A549 (cell line): ENCODE results near the gene DNASE1L2. TPM values are rescaled to one million over a fixed set of nuclear protein-coding genes. Genes with fewer than 3 reads are reported as not detected.

Source experiments
- ATAC-seq, 2 experiments: fragments of 200-7000 bp in 1 of 2; fragments of >200 bp in 1 of 2; cut with Nextera tagmentation in 1 of 2; cut with Tn5 transposase in 1 of 2; 3 replicates each; pipeline versions ENCODE4 v1.8.0 to v1.9.1; 2018 to 2020; ENCODE audit warnings: mild to moderate bottlenecking in 1 of 2, moderate library complexity in 1 of 2
- CTCF ChIA-PET: fragments of 300-600 bp; sonication (Branson Sonifier 250); formaldehyde crosslinking; extraction: SDS; loops from one replicate; lab custom pipeline; 2021; ENCODE audit warnings: antibody characterized with exemption, inconsistent platforms; lab: Yijun Ruan, JAX
- POLR2A ChIA-PET: fragments of 350-600 bp; formaldehyde crosslinking; extraction: SDS; loops from one replicate; lab custom pipeline; 2021; ENCODE audit warnings: antibody characterized with exemption, inconsistent platforms; lab: Yijun Ruan, JAX
- DNase-seq, 2 experiments: peaks; one replicate each; pipeline versions ENCODE4 v3.0.0 to v3.0.0-alpha.2; 2011 to 2016; ENCODE audit warnings: low read depth in 1 of 2, low spot score in 1 of 2
- FAIRE-seq: peaks from 2 replicates; lab custom pipeline; 2011; peaks lifted over from hg19 to GRCh38; lab: Jason Lieb, UNC
- H3K27ac ChIP-seq, 2 experiments: fragments of >200 bp; sonication (Bioruptor Twin); formaldehyde crosslinking; 3 replicates each; pipeline ENCODE4 v1.5.1; 2016 to 2017
- H3K4me1 ChIP-seq: fragments of >200 bp; sonication (Bioruptor Twin); formaldehyde crosslinking; 3 replicates; pipeline ENCODE4 v1.6.1; 2016
- H3K4me2 ChIP-seq: fragments of >200 bp; sonication (Bioruptor Twin); formaldehyde crosslinking; 3 replicates; pipeline ENCODE4 v1.6.1; 2016
- H3K4me3 ChIP-seq: fragments of >200 bp; sonication (Bioruptor Twin); formaldehyde crosslinking; 3 replicates; pipeline ENCODE4 v1.5.1; 2016
- H3K9me3 ChIP-seq: fragments of >200 bp; sonication (Bioruptor Twin); formaldehyde crosslinking; 3 replicates; pipeline ENCODE4 v1.6.1; 2016
- FOSB ChIP-seq: fragments of 250-450 bp; sonication (Bioruptor Pico); IDR thresholded peaks from 2 replicates; pipeline ENCODE4 v1.5.0; 2020; ENCODE audit warnings: mild to moderate bottlenecking, moderate library complexity
- HOXA7 ChIP-seq: fragments of 250-450 bp; sonication (Bioruptor Pico); IDR thresholded peaks from 2 replicates; pipeline ENCODE4 v1.5.0; 2020; ENCODE audit warnings: mild to moderate bottlenecking, moderate library complexity
- JUN ChIP-seq, 2 experiments: fragments of >200 bp; sonication (Bioruptor Twin); formaldehyde crosslinking; IDR thresholded peaks; 2 replicates in 1 of 2; 3 replicates in 1 of 2; pipeline ENCODE4 v1.6.1; 2016 to 2017
- KDM5A ChIP-seq: fragments of 200-600 bp; sonication (generic); IDR thresholded peaks from 2 replicates; pipeline ENCODE4 v1.6.1; 2016; ENCODE audit warnings: antibody characterized with exemption, mild to moderate bottlenecking
- MAZ ChIP-seq: fragments of 150-350 bp; IDR thresholded peaks from 2 replicates; pipeline ENCODE4 v1.6.1; 2014; ENCODE audit warnings: antibody characterized with exemption, low read depth, low read length, borderline replicate concordance
- MYC ChIP-seq: IDR thresholded peaks from 2 replicates; pipeline ENCODE4 v1.6.1; 2012; ENCODE audit warnings: mild to moderate bottlenecking, inconsistent platforms, low read length, improper control_type of control experiment, borderline replicate concordance
- NPAS2 ChIP-seq: fragments of 250-450 bp; sonication (Bioruptor Pico); IDR thresholded peaks from 2 replicates; pipeline ENCODE4 v1.8.0; 2022; ENCODE audit warnings: mild to moderate bottlenecking, moderate library complexity, borderline replicate concordance
- NR3C1 ChIP-seq: fragments of >200 bp; sonication (Bioruptor Twin); formaldehyde crosslinking; IDR thresholded peaks from 3 replicates; pipeline ENCODE4 v1.6.1; 2017
- PBX3 ChIP-seq: IDR thresholded peaks from 2 replicates; pipeline ENCODE4 v1.6.1; 2012
- PHF8 ChIP-seq: fragments of 200-600 bp; sonication (generic); IDR thresholded peaks from 2 replicates; pipeline ENCODE4 v1.6.1; 2016; ENCODE audit warnings: low read depth, mild to moderate bottlenecking, antibody characterized with exemption, moderate library complexity, borderline replicate concordance
- POLR2AphosphoS2 ChIP-seq: conservative IDR thresholded peaks from 2 replicates; pipeline ENCODE4 v1.6.1; 2012; ENCODE audit warnings: low read length, improper control_type of control experiment, inconsistent platforms
- RCOR1 ChIP-seq: fragments of 150-350 bp; IDR thresholded peaks from 2 replicates; pipeline ENCODE4 v1.6.1; 2014; ENCODE audit warnings: antibody characterized with exemption, low read length, low read depth
- SREBF2 ChIP-seq: fragments of 450-650 bp; IDR thresholded peaks from 2 replicates; pipeline ENCODE4 v1.6.1; 2014; ENCODE audit warnings: mild to moderate bottlenecking, moderate library complexity
- TP53 ChIP-seq: fragments of 250-450 bp; sonication (Bioruptor Pico); IDR thresholded peaks from 2 replicates; pipeline ENCODE4 v1.5.0; 2021; ENCODE audit warnings: mild to moderate bottlenecking, moderate library complexity
- ZC3H11A ChIP-seq: fragments of 450-650 bp; IDR thresholded peaks from 2 replicates; pipeline ENCODE4 v1.6.1; 2014; ENCODE audit warnings: antibody characterized with exemption, mild to moderate bottlenecking
- WGBS: methylation state at CpG from one replicate; pipeline ENCODE4 v1.1.6; 2017; ENCODE audit errors: missing lambda C conversion rate; 5-methylcytosine and 5-hydroxymethylcytosine counted together
- polyA plus RNA-seq, 4 experiments: library from polyadenylated mRNA; depleted of rRNA in 3 of 4; stranded (reverse); fragments of >200 nt; fragmentation: RNase III in 1 of 4; extraction: RNeasy Plus Mini Kit Qiagen cat#74134 plus additional on column Dnase treatment in 1 of 4; gene quantifications; 2 replicates in 3 of 4; 3 replicates in 1 of 4; pipeline ENCODE4 v1.2.3, GENCODE V29; 2011 to 2017
- TF ChIP-seq, protein P1 (sequence below): fragments of 250-450 bp; sonication (Bioruptor Pico); IDR thresholded peaks from 2 replicates; pipeline ENCODE4 v1.5.0; 2020; ENCODE audit warnings: low read depth, mild to moderate bottlenecking, moderate library complexity
- TF ChIP-seq, protein P2 (sequence below): fragments of >200 bp; sonication (Bioruptor Twin); formaldehyde crosslinking; IDR thresholded peaks from 3 replicates; pipeline ENCODE4 v1.5.1; 2016

DNASE1L2 gene
- polyA plus RNA-seq, 2 of the 4 experiments (the other 2 are of a cell fraction): 0.36 to 1.2 TPM

GRCh38 chr16:2211923-2212347 lies 24.3 kb upstream of the DNASE1L2 start:
- ChIA-PET CTCF (interaction anchor here (0.8 to 1.3 kb wide), 4 partner anchors 14 to 289 kb away, joined by 3 to 6 read pairs (median 3); no protein-coding TSS in a partner anchor), POLR2A (interaction anchor here (1.8 kb wide), 1 partner anchor 57 kb away, joined by 8 read pairs; the partner anchor contains the start of gene TRAF7)
- H3K4me2 ChIP-seq: peak overlapping the region; percentile 100
- no peak for ATAC-seq
- peak overlapping the region in 1 of 2 experiments; percentile 15; a peak in 2 of 6 replicates for H3K27ac ChIP-seq
- H3K4me3 ChIP-seq: no peak overlapping the region
- no peaks in the 10 kb centered on the region for H3K9me3 ChIP-seq
- WGBS: 86% methylated on average over 11 of the region's 11 CpGs
- peaks cover 30% of the 10 kb centered on the region for H3K4me1 ChIP-seq
- no peak for FAIRE-seq
- TF ChIP-seq PBX3 (peak; percentile 21; the same call in 1 of the 2 replicates), POLR2AphosphoS2 (no peak)
- no peak for DNase-seq

GRCh38 chr16:2212362-2213324 lies 23.6 kb upstream of the DNASE1L2 start:
- DNase-seq (no peak), FAIRE-seq (no peak), ATAC-seq (no peak)
- Histone ChIP-seq H3K4me3 (peak overlapping the region; percentile 98), H3K4me1 (peaks cover 30% of the 10 kb centered on the region), H3K9me3 (no peaks in the 10 kb centered on the region), H3K27ac (peak overlapping the region in 1 of 2 experiments; percentile 95; a peak in 3 of 6 replicates), H3K4me2 (peak overlapping the region; percentile 100)
- TF ChIP-seq FOSB (CRISPR knock-in tag) (no peak), ZC3H11A (no peak), SREBF2 (no peak), PHF8 (no peak), TP53 (no peak), MAZ (no peak), NR3C1 (no peak), KDM5A (no peak), JUN (IDR thresholded peaks at IDR 0.05) (no peak; a peak in 1 of 5 replicates), MYC (no peak), NPAS2 (no peak), RCOR1 (no peak), HOXA7 (CRISPR knock-in tag) (no peak)
- TF ChIP-seq, protein P1, sequence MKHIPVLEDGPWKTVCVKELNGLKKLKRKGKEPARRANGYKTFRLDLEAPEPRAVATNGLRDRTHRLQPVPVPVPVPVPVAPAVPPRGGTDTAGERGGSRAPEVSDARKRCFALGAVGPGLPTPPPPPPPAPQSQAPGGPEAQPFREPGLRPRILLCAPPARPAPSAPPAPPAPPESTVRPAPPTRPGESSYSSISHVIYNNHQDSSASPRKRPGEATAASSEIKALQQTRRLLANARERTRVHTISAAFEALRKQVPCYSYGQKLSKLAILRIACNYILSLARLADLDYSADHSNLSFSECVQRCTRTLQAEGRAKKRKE (CRISPR knock-in tag): no peak
- TF ChIP-seq, protein P2, sequence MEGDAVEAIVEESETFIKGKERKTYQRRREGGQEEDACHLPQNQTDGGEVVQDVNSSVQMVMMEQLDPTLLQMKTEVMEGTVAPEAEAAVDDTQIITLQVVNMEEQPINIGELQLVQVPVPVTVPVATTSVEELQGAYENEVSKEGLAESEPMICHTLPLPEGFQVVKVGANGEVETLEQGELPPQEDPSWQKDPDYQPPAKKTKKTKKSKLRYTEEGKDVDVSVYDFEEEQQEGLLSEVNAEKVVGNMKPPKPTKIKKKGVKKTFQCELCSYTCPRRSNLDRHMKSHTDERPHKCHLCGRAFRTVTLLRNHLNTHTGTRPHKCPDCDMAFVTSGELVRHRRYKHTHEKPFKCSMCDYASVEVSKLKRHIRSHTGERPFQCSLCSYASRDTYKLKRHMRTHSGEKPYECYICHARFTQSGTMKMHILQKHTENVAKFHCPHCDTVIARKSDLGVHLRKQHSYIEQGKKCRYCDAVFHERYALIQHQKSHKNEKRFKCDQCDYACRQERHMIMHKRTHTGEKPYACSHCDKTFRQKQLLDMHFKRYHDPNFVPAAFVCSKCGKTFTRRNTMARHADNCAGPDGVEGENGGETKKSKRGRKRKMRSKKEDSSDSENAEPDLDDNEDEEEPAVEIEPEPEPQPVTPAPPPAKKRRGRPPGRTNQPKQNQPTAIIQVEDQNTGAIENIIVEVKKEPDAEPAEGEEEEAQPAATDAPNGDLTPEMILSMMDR: no peak
- POLR2A ChIA-PET: interaction anchor here (1.1 kb wide), 1 partner anchor 57 kb away, joined by 3 read pairs; the partner anchor contains the start of gene TRAF7
- 57% methylated on average over 18 of the region's 19 CpGs for WGBS
- CTCF ChIA-PET: interaction anchor here (1.0 to 1.3 kb wide), 3 partner anchors 13 to 288 kb away, joined by 3 read pairs; no protein-coding TSS in a partner anchor
